ENCODE data around the gene FBXO8. TPM values are rescaled to one million over a fixed set of nuclear protein-coding genes. Genes with fewer than 3 reads are reported as not detected.
A peak's percentile ranks its signal among the peaks of the same experiment; 100 is the strongest.

The FBXO8 gene
- polyA plus RNA-seq, 2 of the 4 experiments (the other 2 are of a cell fraction), result 10.3 to 19.5 TPM

GRCh38 chr4:174201871-174202270 lies 81.6 kb downstream of the FBXO8 start (continued):
- TF ChIP-seq ATOH8 (CRISPR knock-in tag; IDR thresholded peaks at IDR 0.05; ENCODE audit: low read depth), result no peak
- TF ChIP-seq GATA3 (IDR thresholded peaks at IDR 0.05; ENCODE audit: borderline replicate concordance), result no peak
- TF ChIP-seq RNF2 (IDR thresholded peaks at IDR 0.05; ENCODE audit: borderline replicate concordance, low read depth), result no peak
- TF ChIP-seq ZC3H11A (IDR thresholded peaks at IDR 0.05), result no peak
- TF ChIP-seq FOSB (CRISPR knock-in tag; IDR thresholded peaks at IDR 0.05), result no peak

- WGBS (ENCODE audit: missing lambda C conversion rate), result 52% methylated on average over 2 of the region's 2 CpGs
- POLR2A ChIA-PET, result no interaction called here
- Histone ChIP-seq H3K4me2 (no peak overlapping the region), H3K27ac (no peak overlapping the region), H3K4me3 (no peak overlapping the region), H3K9me3 (no peaks in the 10 kb centered on the region), H3K4me1 (0 out of 3 replicates have a peak, but pooled peaks cover 3% of the 10 kb centered on the region)
- CTCF ChIA-PET, result no interaction called here
- DNase-seq (ENCODE audit: low read depth in 1 of 2, low spot score in 1 of 2) (no peak), FAIRE-seq (no peak), ATAC-seq (no peak)
- TF ChIP-seq NR3C1 (IDR thresholded peaks at IDR 0.05) (no peak), JUNB (IDR thresholded peaks at IDR 0.05) (no peak), EHMT2 (IDR thresholded peaks at IDR 0.05; ENCODE audit: low read depth) (no peak), BCL3 (IDR thresholded peaks at IDR 0.05) (no peak), E2F6 (IDR thresholded peaks at IDR 0.05; ENCODE audit: borderline replicate concordance, low read depth) (no peak), HDAC2 (IDR thresholded peaks at IDR 0.05) (no peak), NFE2L2 (conservative IDR thresholded peaks at IDR 0.05; ENCODE audit: low read length) (no peak), KDM5A (IDR thresholded peaks at IDR 0.05) (no peak)
These were observed 83.7 kb downstream of the FBXO8 start for GRCh38 chr4:174199735-174200134.

- CTCF ChIA-PET, result interaction anchor here (0.9 kb wide), 1 partner anchor 79 kb away, joined by 3 read pairs; no protein-coding TSS in a partner anchor
- no peak overlapping the region for H3K4me3 ChIP-seq
These were observed 84.6 kb downstream of the FBXO8 start for GRCh38 chr4:174198828-174199227.

More at GRCh38 chr4:174198828-174199227, 84.6 kb downstream of the FBXO8 start:
- ATAC-seq (peak; percentile 43 to 60; a peak in 4 of 6 replicates), FAIRE-seq (no peak), DNase-seq (ENCODE audit: low read depth in 1 of 2, low spot score in 1 of 2) (peak in 1 of 2 experiments; percentile 13)
- TF ChIP-seq KDM5A (IDR thresholded peaks at IDR 0.05) (no peak), CTCF (IDR thresholded peaks at IDR 0.05) (no peak), E2F6 (IDR thresholded peaks at IDR 0.05; ENCODE audit: borderline replicate concordance, low read depth) (no peak)
- peak overlapping the region; percentile 53 for H3K4me2 ChIP-seq
- H3K27ac ChIP-seq, result no peak overlapping the region
- peaks cover 3% of the 10 kb centered on the region; the same call in 1 of the 3 replicates for H3K4me1 ChIP-seq
- 8% methylated on average over 4 of the region's 4 CpGs for WGBS (ENCODE audit: missing lambda C conversion rate)
- no peaks in the 10 kb centered on the region for H3K9me3 ChIP-seq
- POLR2A ChIA-PET, result no interaction called here
